OCI-LY1 (cell line): ENCODE results near the gene INSYN1.

Source experiments
- H2AFZ ChIP-seq: fragments of 200-600 bp; sonication (generic), shearing (Covaris generic); 2 replicates; pipeline ENCODE4 v1.6.0; 2014; ENCODE audit warnings: antibody characterized with exemption, mild to moderate bottlenecking, low read length
- H3F3A ChIP-seq: fragments of 200-600 bp; sonication (generic), shearing (Covaris generic); 2 replicates; pipeline ENCODE4 v1.6.0; 2014; ENCODE audit warnings: mild to moderate bottlenecking, antibody characterized with exemption, low read length, moderate library complexity; ENCODE audit not compliant: insufficient read depth
- H3K27ac ChIP-seq: fragments of 200-600 bp; sonication (generic); 2 replicates; pipeline ENCODE4 v1.5.1; 2014; ENCODE audit warnings: low read length, mixed run types, mild to moderate bottlenecking, low read depth; ENCODE audit not compliant: poor library complexity, severe bottlenecking
- H3K27me3 ChIP-seq: fragments of 200-600 bp; sonication (generic); 2 replicates; pipeline ENCODE4 v1.6.0; 2014; ENCODE audit warnings: antibody characterized with exemption, mild to moderate bottlenecking, low read length, moderate library complexity; ENCODE audit not compliant: insufficient read depth
- H3K36me3 ChIP-seq: fragments of 200-600 bp; sonication (generic); 2 replicates; pipeline ENCODE4 v1.6.1; 2014; ENCODE audit warnings: mild to moderate bottlenecking, antibody characterized with exemption, low read length, moderate library complexity, mixed read lengths; ENCODE audit not compliant: insufficient read depth
- H3K4me1 ChIP-seq: fragments of 200-600 bp; sonication (generic); 2 replicates; pipeline ENCODE4 v1.5.1; 2014; ENCODE audit warnings: mild to moderate bottlenecking, low read length, moderate library complexity; ENCODE audit not compliant: insufficient read depth, severe bottlenecking
- H3K4me2 ChIP-seq: fragments of 200-600 bp; sonication (generic), shearing (Covaris generic); 2 replicates; pipeline ENCODE4 v1.6.1; 2014; ENCODE audit warnings: low read length
- H3K4me3 ChIP-seq: fragments of 200-600 bp; sonication (generic); 2 replicates; pipeline ENCODE4 v1.5.1; 2014; ENCODE audit warnings: low read length, low read depth, mild to moderate bottlenecking, mixed read lengths; ENCODE audit not compliant: poor library complexity, severe bottlenecking
- H3K79me2 ChIP-seq: fragments of 200-600 bp; shearing (Covaris generic); 2 replicates; pipeline ENCODE4 v1.6.1; 2016; ENCODE audit warnings: mixed run types, low read length, mixed read lengths; ENCODE audit not compliant: insufficient read depth
- H3K9ac ChIP-seq: fragments of 200-600 bp; sonication (generic), shearing (Covaris generic); 2 replicates; pipeline ENCODE4 v1.6.1; 2014; ENCODE audit warnings: mild to moderate bottlenecking, low read length, mixed read lengths
- H3K9me2 ChIP-seq: fragments of 200-600 bp; sonication (generic), shearing (Covaris generic); 2 replicates; pipeline ENCODE4 v1.6.1; 2014; ENCODE audit warnings: low read depth, mild to moderate bottlenecking, low read length, mixed read lengths
- H3K9me3 ChIP-seq: fragments of 200-600 bp; shearing (Covaris generic); 2 replicates; pipeline ENCODE4 v1.6.1; 2014; ENCODE audit warnings: low read length, mixed read lengths
- H4K20me1 ChIP-seq: fragments of 200-600 bp; sonication (generic), shearing (Covaris generic); 2 replicates; pipeline ENCODE4 v1.6.0; 2016; ENCODE audit warnings: mild to moderate bottlenecking, low read length; ENCODE audit not compliant: insufficient read depth
- EZH2 ChIP-seq: fragments of 200-600 bp; sonication (generic), shearing (Covaris generic); IDR thresholded peaks from 2 replicates; pipeline ENCODE4 v1.8.0; 2017; ENCODE audit warnings: borderline replicate concordance, mixed run types, mild to moderate bottlenecking, antibody characterized with exemption, low read length, moderate library complexity, mixed read lengths
- TF ChIP-seq, protein P1 (sequence below): fragments of 200-600 bp; sonication (generic), shearing (Covaris generic); IDR thresholded peaks from 2 replicates; pipeline ENCODE4 v1.5.1; 2017; ENCODE audit warnings: mild to moderate bottlenecking, antibody characterized with exemption, low read length, moderate library complexity, mixed read lengths

INSYN1 gene

GRCh38 chr15:73756947-73757513 is 3.9 kb upstream of the INSYN1 start:
- no peaks in the 10 kb centered on the region for H3K9me2 ChIP-seq
- H3K36me3 ChIP-seq = no peaks in the 10 kb centered on the region
- H3K27ac ChIP-seq = no peak overlapping the region
- no peaks in the 10 kb centered on the region for H3K79me2 ChIP-seq
- no peak overlapping the region for H3K4me3 ChIP-seq
- H2AFZ ChIP-seq = no peak overlapping the region
- no peaks in the 10 kb centered on the region for H4K20me1 ChIP-seq
- no peak overlapping the region for H3K4me2 ChIP-seq
- no peak overlapping the region for H3K9ac ChIP-seq
- no peaks in the 10 kb centered on the region for H3K27me3 ChIP-seq
- no peak for TF ChIP-seq EZH2
- TF ChIP-seq, protein P1, sequence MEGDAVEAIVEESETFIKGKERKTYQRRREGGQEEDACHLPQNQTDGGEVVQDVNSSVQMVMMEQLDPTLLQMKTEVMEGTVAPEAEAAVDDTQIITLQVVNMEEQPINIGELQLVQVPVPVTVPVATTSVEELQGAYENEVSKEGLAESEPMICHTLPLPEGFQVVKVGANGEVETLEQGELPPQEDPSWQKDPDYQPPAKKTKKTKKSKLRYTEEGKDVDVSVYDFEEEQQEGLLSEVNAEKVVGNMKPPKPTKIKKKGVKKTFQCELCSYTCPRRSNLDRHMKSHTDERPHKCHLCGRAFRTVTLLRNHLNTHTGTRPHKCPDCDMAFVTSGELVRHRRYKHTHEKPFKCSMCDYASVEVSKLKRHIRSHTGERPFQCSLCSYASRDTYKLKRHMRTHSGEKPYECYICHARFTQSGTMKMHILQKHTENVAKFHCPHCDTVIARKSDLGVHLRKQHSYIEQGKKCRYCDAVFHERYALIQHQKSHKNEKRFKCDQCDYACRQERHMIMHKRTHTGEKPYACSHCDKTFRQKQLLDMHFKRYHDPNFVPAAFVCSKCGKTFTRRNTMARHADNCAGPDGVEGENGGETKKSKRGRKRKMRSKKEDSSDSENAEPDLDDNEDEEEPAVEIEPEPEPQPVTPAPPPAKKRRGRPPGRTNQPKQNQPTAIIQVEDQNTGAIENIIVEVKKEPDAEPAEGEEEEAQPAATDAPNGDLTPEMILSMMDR = no peak
- H3K4me1 ChIP-seq = no peaks in the 10 kb centered on the region
- no peaks in the 10 kb centered on the region for H3F3A ChIP-seq
- H3K9me3 ChIP-seq = no peaks in the 10 kb centered on the region

DNA sequence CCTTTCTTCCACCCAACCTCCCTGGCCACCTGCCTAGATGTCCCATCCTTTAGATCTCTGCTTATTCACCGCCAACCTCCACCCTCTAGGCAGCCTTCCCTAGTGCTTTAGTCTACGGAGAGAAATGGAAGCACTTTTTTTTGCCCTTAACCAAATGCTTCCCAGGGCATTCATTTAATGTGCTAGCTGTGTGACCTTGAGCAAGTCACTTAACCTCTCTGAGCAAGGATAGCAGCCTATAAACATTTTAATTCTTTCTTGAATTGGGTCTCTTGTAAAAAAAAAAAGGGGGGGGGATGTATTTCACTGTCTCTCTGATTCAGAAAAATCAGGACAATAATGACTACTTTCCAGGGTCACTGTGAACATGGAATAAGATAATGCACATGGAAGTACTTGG is 3.2 kb upstream of the INSYN1 start:
- H3F3A ChIP-seq = no peaks in the 10 kb centered on the region
- H3K4me1 ChIP-seq = no peaks in the 10 kb centered on the region
- H3K9me3 ChIP-seq = no peaks in the 10 kb centered on the region
- no peak overlapping the region for H3K27ac ChIP-seq
- no peak for TF ChIP-seq EZH2
- TF ChIP-seq, protein P1 = no peak
- H3K9me2 ChIP-seq = no peaks in the 10 kb centered on the region
- H3K4me2 ChIP-seq = no peak overlapping the region
- H3K79me2 ChIP-seq = no peaks in the 10 kb centered on the region
- no peaks in the 10 kb centered on the region for H3K27me3 ChIP-seq
- no peak overlapping the region for H3K4me3 ChIP-seq
- H3K9ac ChIP-seq = no peak overlapping the region
- H3K36me3 ChIP-seq = no peaks in the 10 kb centered on the region
- H4K20me1 ChIP-seq = no peaks in the 10 kb centered on the region
- H2AFZ ChIP-seq = no peak overlapping the region

GRCh38 chr15:73755946-73756345 is 2.8 kb upstream of the INSYN1 start:
- Histone ChIP-seq H3K9ac (no peak overlapping the region), H3K79me2 (no peaks in the 10 kb centered on the region), H3K4me1 (no peaks in the 10 kb centered on the region), H3K36me3 (no peaks in the 10 kb centered on the region), H3K4me3 (no peak overlapping the region), H3K27me3 (no peaks in the 10 kb centered on the region), H3K9me2 (no peaks in the 10 kb centered on the region), H3K27ac (no peak overlapping the region), H3K9me3 (no peaks in the 10 kb centered on the region), H3K4me2 (no peak overlapping the region), H3F3A (no peaks in the 10 kb centered on the region), H4K20me1 (no peaks in the 10 kb centered on the region), H2AFZ (no peak overlapping the region)
- TF ChIP-seq, protein P1 = no peak
- TF ChIP-seq EZH2 = no peak
